ENCODE results near the gene PAXX. TPM values are rescaled to one million over a fixed set of nuclear protein-coding genes. Genes with fewer than 3 reads are reported as not detected.

Gene PAXX
- total RNA-seq, 1 experiment from 2014 or later = 64.0 TPM

- ChIA-PET CTCF (interaction anchor here (0.6 kb wide), 1 partner anchor 57 kb away, joined by 5 read pairs; no protein-coding TSS in a partner anchor), POLR2A (no interaction called here)
- Histone ChIP-seq H3K27me3 (ENCODE audit: control insufficient read depth, insufficient read depth, low read length) (no peaks in the 10 kb centered on the region), H3K27ac (ENCODE audit: low read length) (no peak overlapping the region), H3K36me3 (ENCODE audit: control insufficient read depth, insufficient read depth, low read length) (no peaks in the 10 kb centered on the region), H3K9me3 (ENCODE audit: control insufficient read depth, insufficient read depth, low read depth, low read length) (no peaks in the 10 kb centered on the region), H3K4me3 (ENCODE audit: low read depth in 2 of 2, low read length in 2 of 2) (no peak overlapping the region), H3K4me1 (ENCODE audit: control insufficient read depth, insufficient read depth, low read length) (no peaks in the 10 kb centered on the region)
- TF ChIP-seq SIN3A (IDR thresholded peaks at IDR 0.05; ENCODE audit: borderline replicate concordance, insufficient read depth, low read depth, low read length) (no peak), TCF7L2 (IDR thresholded peaks at IDR 0.05; ENCODE audit: low read depth, low read length) (no peak), POLR2AphosphoS5 (IDR thresholded peaks at IDR 0.05; ENCODE audit: low read depth, low read length) (no peak)
- TF ChIP-seq, protein P1, sequence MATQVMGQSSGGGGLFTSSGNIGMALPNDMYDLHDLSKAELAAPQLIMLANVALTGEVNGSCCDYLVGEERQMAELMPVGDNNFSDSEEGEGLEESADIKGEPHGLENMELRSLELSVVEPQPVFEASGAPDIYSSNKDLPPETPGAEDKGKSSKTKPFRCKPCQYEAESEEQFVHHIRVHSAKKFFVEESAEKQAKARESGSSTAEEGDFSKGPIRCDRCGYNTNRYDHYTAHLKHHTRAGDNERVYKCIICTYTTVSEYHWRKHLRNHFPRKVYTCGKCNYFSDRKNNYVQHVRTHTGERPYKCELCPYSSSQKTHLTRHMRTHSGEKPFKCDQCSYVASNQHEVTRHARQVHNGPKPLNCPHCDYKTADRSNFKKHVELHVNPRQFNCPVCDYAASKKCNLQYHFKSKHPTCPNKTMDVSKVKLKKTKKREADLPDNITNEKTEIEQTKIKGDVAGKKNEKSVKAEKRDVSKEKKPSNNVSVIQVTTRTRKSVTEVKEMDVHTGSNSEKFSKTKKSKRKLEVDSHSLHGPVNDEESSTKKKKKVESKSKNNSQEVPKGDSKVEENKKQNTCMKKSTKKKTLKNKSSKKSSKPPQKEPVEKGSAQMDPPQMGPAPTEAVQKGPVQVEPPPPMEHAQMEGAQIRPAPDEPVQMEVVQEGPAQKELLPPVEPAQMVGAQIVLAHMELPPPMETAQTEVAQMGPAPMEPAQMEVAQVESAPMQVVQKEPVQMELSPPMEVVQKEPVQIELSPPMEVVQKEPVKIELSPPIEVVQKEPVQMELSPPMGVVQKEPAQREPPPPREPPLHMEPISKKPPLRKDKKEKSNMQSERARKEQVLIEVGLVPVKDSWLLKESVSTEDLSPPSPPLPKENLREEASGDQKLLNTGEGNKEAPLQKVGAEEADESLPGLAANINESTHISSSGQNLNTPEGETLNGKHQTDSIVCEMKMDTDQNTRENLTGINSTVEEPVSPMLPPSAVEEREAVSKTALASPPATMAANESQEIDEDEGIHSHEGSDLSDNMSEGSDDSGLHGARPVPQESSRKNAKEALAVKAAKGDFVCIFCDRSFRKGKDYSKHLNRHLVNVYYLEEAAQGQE (IDR thresholded peaks at IDR 0.05; ENCODE audit: insufficient read depth in 1 of 2, low read depth in 2 of 2, low read length in 1 of 2) = no peak
- TF ChIP-seq, protein P2, sequence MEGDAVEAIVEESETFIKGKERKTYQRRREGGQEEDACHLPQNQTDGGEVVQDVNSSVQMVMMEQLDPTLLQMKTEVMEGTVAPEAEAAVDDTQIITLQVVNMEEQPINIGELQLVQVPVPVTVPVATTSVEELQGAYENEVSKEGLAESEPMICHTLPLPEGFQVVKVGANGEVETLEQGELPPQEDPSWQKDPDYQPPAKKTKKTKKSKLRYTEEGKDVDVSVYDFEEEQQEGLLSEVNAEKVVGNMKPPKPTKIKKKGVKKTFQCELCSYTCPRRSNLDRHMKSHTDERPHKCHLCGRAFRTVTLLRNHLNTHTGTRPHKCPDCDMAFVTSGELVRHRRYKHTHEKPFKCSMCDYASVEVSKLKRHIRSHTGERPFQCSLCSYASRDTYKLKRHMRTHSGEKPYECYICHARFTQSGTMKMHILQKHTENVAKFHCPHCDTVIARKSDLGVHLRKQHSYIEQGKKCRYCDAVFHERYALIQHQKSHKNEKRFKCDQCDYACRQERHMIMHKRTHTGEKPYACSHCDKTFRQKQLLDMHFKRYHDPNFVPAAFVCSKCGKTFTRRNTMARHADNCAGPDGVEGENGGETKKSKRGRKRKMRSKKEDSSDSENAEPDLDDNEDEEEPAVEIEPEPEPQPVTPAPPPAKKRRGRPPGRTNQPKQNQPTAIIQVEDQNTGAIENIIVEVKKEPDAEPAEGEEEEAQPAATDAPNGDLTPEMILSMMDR (IDR thresholded peaks at IDR 0.05) = no peak
- BruUV-seq (replicated peaks) = no TSS peak
- in situ Hi-C loops (cut with HindIII; ENCODE audit: low pct_unique_long_range_greater_than_20kb, low sequenced_read_pairs) = no loop called here
- ATAC-seq = no peak
- intact Hi-C loops (cut with micrococcal nuclease; ENCODE audit: unreplicated experiment) = no loop called here
- no peak for DNase-seq (ENCODE audit: low read depth, low spot score)
Observed at GRCh38 chr9:136972743-136973142, 19.5 kb upstream of the PAXX start.

DNA sequence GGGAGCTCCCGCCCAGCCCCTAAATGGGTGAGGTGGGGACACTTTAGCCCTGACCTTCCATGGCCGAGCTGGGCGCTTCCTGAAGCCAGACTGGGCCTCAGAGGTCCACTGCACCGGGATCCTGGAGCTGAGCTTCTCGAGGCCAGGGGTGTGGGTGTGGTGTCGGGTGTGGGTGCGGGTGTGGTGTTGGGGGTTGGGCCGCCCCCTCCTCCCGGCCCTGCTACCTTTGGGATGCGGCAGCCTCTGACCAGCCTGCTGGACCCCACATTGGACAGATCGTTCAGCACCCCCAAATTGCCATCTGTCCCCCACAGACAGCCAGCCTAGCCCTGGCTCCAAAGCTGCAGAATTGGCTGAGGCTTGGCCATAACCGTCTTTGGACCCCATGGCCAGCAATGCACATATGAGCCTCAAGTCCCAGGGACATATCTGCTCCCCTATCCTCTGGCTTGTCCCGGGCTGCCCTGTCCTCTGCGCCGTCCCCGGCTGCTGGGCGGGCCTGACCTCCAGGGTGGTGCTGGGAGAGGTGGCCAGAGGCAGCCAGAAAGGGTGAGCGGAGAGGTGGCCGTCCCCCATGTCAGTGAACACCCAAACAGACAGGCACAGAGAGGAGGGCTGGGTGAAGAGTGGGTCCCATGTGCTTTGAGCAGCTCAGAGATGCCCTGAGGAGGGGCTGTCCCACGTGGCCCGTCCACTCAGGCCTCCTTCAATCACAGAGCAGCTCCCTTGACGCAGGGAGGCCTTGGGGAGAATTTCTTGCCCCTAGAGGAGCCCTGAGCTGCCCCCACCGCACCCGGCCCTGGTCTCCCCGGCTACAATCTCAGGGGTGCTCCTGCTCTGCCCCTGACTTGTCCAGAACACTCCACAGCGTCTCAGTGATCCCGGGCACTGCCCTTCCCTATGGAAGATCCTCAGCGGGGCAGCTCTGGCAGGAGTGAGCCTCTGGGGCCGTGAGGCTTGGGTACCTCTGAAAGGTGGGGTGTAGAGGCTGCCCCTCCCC lies 18.3 kb upstream of the PAXX start:
- ChIA-PET POLR2A (no interaction called here), CTCF (no interaction called here)
- no peaks in the 10 kb centered on the region for H3K4me1 ChIP-seq (ENCODE audit: control insufficient read depth, insufficient read depth, low read length)
- H3K4me3 ChIP-seq (ENCODE audit: low read depth in 2 of 2, low read length in 2 of 2) = no peak overlapping the region
- no peak for ATAC-seq
- BruUV-seq (replicated peaks) = no TSS peak
- H3K27ac ChIP-seq (ENCODE audit: low read length) = no peak overlapping the region
- in situ Hi-C loops (cut with HindIII; ENCODE audit: low pct_unique_long_range_greater_than_20kb, low sequenced_read_pairs) (no loop called here), intact Hi-C loops (cut with micrococcal nuclease; ENCODE audit: unreplicated experiment) (no loop called here)
- no peaks in the 10 kb centered on the region for H3K36me3 ChIP-seq (ENCODE audit: control insufficient read depth, insufficient read depth, low read length)
- H3K9me3 ChIP-seq (ENCODE audit: control insufficient read depth, insufficient read depth, low read depth, low read length) = no peaks in the 10 kb centered on the region
- TF ChIP-seq TCF7L2 (IDR thresholded peaks at IDR 0.05; ENCODE audit: low read depth, low read length) (no peak), POLR2AphosphoS5 (IDR thresholded peaks at IDR 0.05; ENCODE audit: low read depth, low read length) (no peak), SIN3A (IDR thresholded peaks at IDR 0.05; ENCODE audit: borderline replicate concordance, insufficient read depth, low read depth, low read length) (no peak)
- TF ChIP-seq, protein P1 (IDR thresholded peaks at IDR 0.05; ENCODE audit: insufficient read depth in 1 of 2, low read depth in 2 of 2, low read length in 1 of 2) = no peak
- TF ChIP-seq, protein P2 (IDR thresholded peaks at IDR 0.05) = no peak
- DNase-seq (ENCODE audit: low read depth, low spot score) = no peak
- H3K27me3 ChIP-seq (ENCODE audit: control insufficient read depth, insufficient read depth, low read length) = no peaks in the 10 kb centered on the region

Data from Panc1 (cell line).